GM12878 (cell line): ENCODE results near the gene COL9A2.

ENCODE experiments used
- CEBPB ChIP-seq, 2 experiments: fragments of 150-350 bp in 1 of 2; IDR thresholded peaks; 2 replicates each; pipeline ENCODE4 v1.6.1; 2012 to 2014; ENCODE audit warnings: low read depth in 2 of 2, low read length in 2 of 2, borderline replicate concordance in 1 of 2, inconsistent platforms in 1 of 2
- CTCF ChIP-seq, 3 experiments: IDR thresholded peaks in 2 of 3; conservative IDR thresholded peaks in 1 of 3; 2 replicates each; pipeline ENCODE4 v1.5.1; 2011; ENCODE audit warnings: low read depth in 3 of 3, low read length in 3 of 3, mild to moderate bottlenecking in 3 of 3, control low read depth in 2 of 3, moderate library complexity in 2 of 3, inconsistent platforms in 1 of 3, mixed read lengths in 1 of 3; ENCODE audit not compliant: control insufficient read depth in 2 of 3, insufficient read depth in 1 of 3; ENCODE audit errors: extremely low read depth in 1 of 3
- ELK1 ChIP-seq: IDR thresholded peaks from 2 replicates; pipeline ENCODE4 v1.6.1; 2012; ENCODE audit warnings: low read depth, low read length, improper control_type of control experiment
- ETV6 ChIP-seq, 2 experiments: fragments of 450-650 bp in 1 of 2; IDR thresholded peaks in 1 of 2; conservative IDR thresholded peaks in 1 of 2; 2 replicates each; pipeline ENCODE4 v1.6.1; 2014; ENCODE audit warnings: antibody characterized with exemption in 1 of 2, borderline replicate concordance in 1 of 2, low read depth in 1 of 2, mild to moderate bottlenecking in 1 of 2, moderate library complexity in 1 of 2
- HDAC6 ChIP-seq: fragments of 200-600 bp; sonication (generic); IDR thresholded peaks from one replicate; pipeline ENCODE4 v1.8.0; 2017; ENCODE audit warnings: antibody characterized with exemption; ENCODE audit not compliant: unreplicated experiment
- POLR2A ChIP-seq: IDR thresholded peaks from 2 replicates; pipeline ENCODE4 v1.6.1; 2011; ENCODE audit warnings: low read depth, mild to moderate bottlenecking, low read length
- RCOR1 ChIP-seq: conservative IDR thresholded peaks from 2 replicates; pipeline ENCODE4 v1.6.1; 2012; ENCODE audit warnings: low read depth, low read length, improper control_type of control experiment
- TAF1 ChIP-seq: IDR thresholded peaks from 2 replicates; pipeline ENCODE4 v1.6.1; 2011; ENCODE audit warnings: mild to moderate bottlenecking, low read depth, low read length, borderline replicate concordance
- TARDBP ChIP-seq: IDR thresholded peaks from 2 replicates; pipeline ENCODE4 v1.6.1; 2016; ENCODE audit warnings: borderline replicate concordance
- ZBTB40 ChIP-seq: fragments of 450-650 bp; IDR thresholded peaks from 2 replicates; pipeline ENCODE4 v1.6.1; 2016; ENCODE audit warnings: mild to moderate bottlenecking, moderate library complexity, borderline replicate concordance

- TF ChIP-seq CTCF (IDR thresholded peaks at IDR 0.05 in 2 of 3, conservative IDR thresholded peaks at IDR 0.05 in 1 of 3; ENCODE audit: control insufficient read depth in 2 of 3, extremely low read depth in 1 of 3, insufficient read depth in 1 of 3, low read depth in 3 of 3, low read length in 3 of 3) (no peak), POLR2A (no peak), HDAC6 (no peak), RCOR1 (no peak), TAF1 (no peak), ETV6 (conservative IDR thresholded peaks at IDR 0.05 in 1 of 2, IDR thresholded peaks at IDR 0.05 in 1 of 2; ENCODE audit: borderline replicate concordance in 1 of 2, low read depth in 1 of 2) (no peak), ELK1 (no peak), ZBTB40 (no peak), CEBPB (IDR thresholded peaks at IDR 0.05; ENCODE audit: borderline replicate concordance in 1 of 2, low read depth in 2 of 2, low read length in 2 of 2) (no peak), TARDBP (no peak)
Measured at GRCh38 chr1:40361637-40362036, 44.6 kb upstream of the COL9A2 start.
